CD4-positive, alpha-beta T cell treated with Interleukin-1 beta for 1 hour (primary cell): ENCODE data around the gene C20orf144.
A peak's percentile ranks its signal among the peaks of the same experiment; 100 is the strongest.

Experiments
- DNase-seq, 2 donors: peaks; one replicate each; pipeline ENCODE4 v3.0.0-alpha.2; 2020 to 2022

Gene C20orf144

DNA sequence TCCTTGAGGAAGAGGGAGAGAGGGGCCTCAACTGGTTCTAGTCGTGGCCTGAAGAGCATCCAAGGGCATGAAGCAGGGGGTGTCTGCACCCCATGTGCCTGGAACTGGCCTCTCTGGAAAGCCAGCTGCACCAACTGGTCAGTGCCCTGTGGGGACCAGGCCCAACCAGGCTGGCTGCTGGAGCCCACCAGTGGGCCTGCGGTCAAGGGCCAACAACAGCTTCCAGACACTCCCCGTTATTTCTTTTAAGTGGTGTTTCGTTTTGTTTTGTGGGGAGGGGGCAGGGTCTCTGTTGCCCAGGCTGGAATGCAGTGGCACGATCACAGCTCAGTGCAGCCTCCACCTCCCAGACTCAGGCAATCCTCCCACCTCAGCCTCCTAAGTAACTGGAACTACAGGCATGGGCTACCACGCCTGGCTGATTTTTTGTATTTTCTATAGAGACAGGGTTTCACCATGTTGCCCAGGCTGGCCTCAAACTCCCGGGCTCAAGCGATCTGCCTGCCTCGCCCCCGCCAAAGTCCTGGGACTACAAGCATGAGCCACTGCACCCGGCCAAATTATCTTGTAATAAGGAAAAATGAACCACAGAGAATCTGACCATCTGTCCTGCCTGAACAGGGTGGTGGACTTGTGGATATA, 11.9 kb upstream of the C20orf144 start:
- no peak for DNase-seq

DNA sequence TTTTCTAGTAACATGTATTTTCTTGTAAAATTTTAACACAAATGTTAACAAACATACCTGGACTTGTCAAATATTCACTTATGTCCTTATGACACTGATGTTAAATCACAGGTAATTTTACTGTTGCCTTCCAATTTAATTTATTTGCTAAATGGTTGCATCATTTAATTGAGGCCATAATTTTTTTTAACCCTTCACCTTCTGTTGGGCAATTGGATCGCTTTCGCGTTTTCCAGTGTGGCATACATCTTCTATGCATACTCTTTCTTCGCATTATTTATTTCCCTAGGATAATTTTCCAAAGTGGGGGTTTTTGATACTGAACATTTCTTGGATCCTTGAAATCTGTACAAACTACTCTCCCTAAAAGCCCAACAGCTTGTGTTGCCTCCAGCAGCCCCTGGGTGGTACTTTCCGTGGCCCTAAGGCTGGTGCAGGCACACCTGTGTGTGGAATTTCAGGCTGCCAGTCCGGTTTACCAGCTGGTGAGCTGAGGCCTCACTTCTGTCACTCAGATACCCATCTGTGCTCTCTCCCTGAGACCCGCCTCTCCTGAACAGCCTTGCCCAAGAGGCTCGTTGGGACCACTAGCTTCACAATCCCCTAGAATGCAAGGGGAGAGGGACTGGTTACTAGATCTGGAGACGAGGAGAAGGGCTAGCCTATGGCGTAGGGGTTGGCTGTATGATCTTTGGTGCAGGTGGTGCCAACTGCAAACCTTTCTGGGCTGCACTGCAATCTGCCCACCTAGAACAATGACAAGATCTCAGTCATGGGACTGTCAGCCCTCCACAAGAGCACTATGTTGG, 11.2 kb upstream of the C20orf144 start:
- no peak for DNase-seq

DNA sequence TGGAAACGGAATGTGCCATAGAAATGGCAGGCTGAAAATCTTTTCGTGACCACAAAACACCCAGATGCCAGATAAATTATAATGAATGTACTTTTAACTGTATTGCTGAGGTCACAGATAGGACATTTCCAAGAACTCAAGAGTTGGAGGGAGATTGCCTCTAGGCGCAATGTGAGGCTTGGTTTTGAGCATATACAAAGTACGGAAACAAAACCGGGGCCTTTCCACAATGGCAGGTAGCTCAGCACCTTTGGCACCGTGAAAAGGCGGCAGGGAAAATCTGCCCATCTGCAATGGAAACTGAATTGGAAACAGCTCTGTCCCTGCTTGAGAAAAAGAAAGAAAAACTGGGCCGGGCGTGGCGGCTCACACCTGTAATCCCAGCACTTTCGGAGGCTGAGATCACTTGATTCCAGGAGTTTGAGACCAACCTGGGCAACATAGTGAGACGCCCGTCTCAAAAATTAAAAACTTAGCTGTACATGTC, 10.5 kb upstream of the C20orf144 start:
- DNase-seq: no peak

DNA sequence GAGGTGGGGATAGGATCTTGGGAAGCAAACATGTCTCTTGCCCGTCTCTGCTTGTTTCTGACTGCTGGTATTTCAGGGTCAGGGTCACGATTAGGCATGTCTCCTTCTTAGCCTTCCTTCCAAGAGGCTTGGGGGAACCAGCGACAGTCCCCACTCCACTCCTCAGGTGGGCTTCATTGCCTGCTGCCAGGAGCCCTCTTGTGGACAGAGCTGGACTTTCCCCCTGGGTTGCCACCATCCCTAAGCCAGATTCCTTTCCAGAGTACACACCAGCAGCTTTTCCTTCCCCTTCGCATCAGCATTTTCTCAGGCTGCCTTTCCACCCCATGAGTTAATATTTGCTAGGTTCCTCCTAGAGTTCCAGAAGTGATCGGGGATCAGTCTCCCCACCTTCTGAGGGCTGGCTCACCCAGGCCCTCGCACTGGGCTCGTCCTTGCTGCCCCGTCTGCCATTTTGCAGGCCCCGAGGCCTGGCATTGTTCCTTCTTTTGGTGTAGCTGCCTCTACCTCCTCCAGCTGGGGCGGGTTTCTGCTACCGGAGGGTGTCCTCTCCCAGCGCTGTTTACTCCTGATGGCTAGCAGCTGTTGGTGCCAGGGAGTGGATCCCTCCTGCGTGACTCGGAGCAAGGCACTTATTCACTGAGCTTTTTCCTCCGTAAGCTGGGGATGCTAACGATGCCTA, 8.8 kb upstream of the C20orf144 start:
- DNase-seq: peak; percentile 43 to 53

DNA sequence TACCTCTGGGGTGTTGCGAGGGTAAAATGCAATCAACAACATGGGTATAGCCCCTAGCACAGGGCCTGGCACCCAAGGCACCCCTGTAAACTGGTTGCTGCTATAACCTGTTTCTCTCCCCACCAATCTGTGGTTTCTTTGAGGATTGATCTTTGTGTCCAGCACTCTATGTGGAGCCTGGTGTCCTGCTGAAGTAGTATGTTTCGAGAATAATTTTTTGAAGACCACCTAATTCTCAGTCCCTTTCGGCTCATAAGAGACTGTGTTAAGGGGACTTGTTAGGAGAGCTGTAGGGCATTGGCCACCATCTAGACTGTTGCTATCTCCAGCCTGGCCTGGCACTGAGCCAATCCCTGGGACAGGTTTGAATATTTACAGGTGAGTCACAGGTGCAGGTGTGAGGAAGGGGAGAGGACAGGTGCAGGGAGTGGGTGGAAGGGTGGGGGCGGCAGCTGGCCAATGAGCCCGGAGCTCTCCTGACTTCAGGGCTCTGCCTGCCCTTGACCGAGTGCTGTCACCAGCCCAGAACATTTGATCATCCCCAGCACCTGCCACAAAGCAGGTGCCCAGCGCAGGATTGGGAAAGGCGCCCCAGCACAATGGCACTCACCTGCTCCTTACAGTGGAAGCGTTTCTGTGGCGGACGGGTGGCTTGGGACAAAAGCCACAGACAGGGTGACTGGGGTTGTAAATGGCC, 8.1 kb upstream of the C20orf144 start:
- no peak for DNase-seq

DNA sequence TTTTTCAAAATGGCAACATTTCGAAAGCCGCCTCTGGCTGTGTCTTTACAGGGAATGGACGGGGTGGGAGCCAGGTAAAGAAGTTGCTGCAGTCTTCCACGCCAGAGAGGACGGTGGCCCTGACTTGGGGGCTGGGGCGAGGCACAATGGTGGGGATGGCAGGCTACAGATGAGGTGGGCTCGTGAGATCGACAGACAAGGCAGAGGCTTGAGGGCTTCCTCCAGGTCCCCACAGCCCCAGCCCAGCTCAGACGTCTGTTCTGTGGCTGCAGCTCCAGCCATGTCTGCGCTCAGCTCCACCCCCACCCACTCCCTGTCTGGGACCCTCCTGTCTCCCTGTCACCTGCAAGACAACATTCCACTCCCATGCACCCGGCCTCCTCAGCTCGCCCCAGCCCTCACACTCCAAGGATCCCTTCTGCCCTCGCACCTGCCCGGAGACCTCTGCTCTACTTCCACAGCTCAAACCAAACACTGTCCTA, 7.4 kb upstream of the C20orf144 start:
- DNase-seq: no peak

DNA sequence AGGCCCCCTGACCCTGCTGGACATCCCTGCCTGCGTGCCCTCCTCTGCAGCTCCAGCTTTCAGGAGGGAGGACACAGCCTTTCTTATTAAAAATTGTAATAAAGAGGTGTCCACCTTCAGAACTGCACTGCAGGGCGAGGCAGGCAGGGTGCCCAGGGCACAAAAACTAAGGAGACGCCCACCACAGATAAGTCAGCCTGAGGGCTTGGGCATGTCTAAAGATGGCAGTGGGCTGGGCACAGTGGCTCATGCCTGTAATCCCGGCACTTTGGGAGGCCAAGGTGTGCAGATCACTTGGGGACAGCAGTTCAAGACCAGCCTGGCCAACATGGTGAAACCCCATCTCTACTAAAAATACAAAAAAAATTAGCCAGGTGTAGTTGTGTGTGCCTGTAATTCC, 7.0 kb upstream of the C20orf144 start:
- no peak for DNase-seq

DNA sequence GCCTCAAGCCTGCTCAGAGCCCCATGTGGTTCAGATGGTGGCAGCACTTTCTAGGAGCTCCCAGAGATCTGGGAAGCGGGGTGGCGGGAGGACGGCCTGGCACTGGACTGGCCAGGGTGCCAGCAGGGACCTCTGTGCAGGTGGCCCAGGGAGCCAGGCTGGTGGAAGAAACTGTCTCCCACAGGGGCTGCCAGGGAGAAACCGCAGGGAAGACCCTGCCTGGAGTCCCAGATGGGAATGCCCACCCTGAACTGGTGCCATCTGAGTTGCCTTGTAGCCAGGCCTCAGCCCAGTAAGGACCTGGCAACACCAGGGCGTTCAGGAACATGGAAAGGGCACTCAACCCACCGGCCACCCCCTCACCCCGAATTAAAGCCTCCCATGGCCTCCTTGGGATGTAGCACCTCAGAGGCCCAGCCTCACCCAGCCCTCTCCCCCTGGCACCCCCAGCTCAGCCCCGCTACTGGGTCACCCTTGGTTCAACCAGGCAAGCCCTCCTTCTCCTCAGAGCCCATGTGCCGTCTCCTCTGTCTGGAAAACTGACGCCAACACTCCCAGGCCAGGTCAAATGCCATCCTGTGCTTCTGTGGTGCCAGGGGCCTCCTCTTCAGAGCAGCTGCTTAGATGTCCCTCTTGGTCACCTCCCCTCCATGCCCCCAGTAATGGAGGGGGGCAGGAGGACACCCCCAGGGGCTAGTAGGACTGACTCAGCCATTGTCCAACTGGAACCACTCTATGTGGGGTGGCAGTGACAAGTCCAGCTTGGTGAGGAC, 5.9 kb upstream of the C20orf144 start:
- DNase-seq: no peak

DNA sequence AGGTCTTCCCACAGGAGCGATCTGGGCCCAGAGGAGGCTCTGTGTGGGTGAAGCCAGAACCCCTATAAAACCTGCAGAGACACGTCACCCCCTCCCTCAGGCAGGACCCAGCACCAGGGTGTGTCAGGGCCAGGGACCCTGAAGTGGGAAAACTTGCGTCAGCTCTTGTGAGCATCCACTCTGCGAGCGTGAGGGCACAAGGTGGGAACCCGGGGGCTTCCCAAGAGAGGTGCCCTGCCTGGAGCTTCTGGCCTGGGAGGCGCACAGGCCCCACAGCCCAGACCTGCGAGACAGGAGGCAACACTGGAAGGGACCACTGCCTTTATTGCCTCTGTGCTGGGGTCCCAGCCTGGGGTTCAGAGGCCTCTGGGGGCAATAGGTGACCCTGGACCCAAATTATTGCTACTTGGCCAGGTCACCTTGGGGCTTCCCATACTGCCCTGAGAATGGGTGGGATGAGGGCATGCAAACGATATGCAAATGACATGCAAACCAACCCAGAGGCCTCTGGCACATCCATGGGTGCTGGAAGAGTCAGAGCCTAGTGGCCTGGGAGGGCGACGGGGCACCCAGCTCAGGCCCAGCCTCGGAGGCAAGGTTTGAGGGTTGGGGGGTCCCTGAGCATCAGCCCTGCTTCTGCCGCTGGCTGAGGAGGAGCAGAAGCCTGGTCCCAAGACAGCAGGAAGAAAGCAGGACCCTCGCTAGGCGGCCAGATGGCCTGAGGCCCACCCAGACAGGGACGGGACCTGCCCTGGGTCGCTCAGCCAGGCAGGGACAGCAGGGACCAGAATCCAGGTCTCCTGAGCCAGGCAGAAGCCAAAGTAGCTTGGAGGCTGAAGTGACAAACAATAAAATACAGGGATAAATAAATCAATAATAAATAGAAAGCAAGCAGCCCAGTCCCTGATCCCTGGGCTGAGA, 5.1 kb upstream of the C20orf144 start:
- DNase-seq: no peak

DNA sequence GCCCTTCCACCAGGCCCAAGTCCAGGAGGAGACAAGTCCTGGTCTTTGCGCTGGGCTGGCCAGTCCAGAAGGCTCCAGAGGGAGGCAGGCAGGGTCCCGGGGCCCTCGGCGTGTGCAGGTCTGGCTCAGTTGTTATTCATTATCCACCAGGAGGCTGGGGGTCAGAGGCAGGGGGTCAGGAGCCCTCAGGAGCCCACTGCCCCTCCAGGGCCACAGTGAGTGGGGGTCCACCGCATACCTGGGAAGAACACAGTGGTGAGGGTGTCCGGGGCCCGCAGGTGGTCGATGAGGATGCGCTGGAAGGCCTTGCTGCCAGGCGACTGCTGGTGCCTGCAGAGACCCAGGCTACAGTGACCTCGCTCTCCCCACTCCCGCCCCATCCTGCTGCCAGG, 4.4 kb upstream of the C20orf144 start:
- no peak for DNase-seq

DNA sequence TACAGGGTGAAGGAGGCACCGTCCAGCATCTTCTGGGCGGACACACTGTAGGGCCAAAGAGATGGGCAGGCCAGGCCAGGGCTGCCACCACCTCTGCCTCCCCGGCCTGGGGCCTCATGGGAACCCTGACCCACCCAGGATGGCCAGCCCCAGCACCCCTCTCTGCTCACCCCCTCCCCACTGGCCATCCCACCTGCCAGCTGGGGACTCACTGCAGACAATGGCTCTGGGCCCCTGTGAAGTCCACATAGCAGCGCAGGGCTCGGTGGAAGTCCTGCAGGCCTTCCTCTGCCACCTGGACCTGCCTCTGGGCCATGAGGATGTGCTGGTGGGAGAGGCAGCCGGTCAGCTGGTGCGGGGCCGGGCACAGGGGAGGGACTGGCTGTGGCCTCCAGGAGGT, 3.6 kb upstream of the C20orf144 start:
- no peak for DNase-seq

DNA sequence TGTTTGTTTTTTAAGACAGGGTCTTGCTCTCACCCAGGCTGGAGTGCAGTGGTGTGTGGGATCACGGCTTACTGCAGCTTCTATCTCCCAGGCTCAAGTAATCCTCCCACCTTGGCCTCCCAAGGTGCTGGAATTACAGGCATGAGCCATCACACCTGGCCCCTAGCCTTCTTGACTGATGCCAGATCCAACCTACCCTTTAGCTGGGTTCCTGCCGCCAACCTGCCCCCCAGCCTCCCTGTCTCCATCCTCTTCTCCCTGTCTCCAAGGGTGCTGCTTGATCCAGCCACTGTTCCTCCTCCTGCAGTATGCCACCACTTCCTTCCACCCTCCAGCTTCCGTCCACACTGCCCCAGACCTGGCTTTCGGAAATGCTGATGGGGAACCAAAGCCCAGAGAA, 3.2 kb upstream of the C20orf144 start:
- no peak for DNase-seq

DNA sequence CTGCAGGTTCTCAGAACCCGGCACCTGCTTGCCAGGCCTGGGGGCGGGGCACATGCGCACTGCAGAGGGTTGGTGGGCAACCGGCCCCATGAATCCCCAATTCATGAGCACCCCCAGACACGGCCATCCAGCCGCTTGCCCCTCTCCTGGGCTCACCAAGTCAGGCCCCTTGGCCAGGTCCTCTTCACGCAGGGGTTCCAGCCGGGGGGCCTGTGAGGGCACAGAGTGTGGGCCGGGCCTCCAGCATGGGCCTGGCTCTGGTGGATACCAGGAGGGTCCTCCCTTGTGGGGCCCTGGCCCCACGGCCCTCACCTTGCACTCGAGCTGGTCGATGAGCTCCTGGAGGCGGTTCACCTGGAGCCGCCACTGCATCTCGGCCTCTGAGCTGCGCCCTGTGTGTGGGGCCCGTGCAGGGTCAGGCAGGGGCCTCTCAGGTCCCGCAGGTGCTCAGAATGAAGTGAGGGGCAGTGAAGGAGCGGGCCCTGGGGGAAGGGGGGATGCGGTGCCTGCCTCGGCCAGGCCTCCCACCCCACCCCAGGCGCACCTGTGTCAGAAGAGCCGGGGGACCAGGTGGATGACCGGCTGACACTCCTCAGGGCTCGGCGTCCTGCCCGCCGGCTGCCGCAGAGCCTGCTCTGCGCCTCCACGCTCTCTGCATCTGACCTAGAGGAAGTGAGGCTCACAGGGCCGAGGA, 2.6 kb upstream of the C20orf144 start:
- DNase-seq: no peak

DNA sequence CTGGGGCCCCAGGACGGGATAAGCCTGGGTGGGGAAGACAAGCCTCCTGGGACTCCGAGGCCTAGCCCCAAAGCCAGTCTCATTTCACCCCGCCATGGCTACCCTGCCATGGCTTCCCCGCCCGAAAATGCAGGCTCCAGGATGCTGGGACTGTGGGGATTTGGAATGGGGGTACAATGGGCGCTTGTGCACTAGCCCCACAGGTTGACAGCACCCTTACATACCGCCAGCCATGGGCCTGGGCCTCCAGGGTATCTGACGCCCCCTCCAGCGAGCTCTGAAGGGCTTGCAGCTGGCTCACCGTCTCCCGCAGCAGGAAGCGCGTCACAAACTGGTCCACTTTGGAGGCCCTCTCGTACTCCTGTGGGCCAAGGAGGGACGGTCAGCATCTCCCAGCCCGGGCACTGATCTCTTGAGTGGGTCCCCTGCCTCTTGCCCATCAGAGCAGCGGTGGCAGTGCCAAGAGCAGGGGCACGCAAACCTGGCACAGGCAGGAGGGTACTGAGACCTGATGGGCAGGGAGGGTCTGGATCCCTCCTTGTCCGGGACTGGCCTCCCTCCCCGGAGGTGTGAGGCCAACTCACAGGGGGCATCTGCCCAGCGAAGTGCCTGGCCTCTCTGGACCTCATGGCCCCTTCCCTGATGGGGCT, 2.0 kb upstream of the C20orf144 start:
- DNase-seq: no peak

DNA sequence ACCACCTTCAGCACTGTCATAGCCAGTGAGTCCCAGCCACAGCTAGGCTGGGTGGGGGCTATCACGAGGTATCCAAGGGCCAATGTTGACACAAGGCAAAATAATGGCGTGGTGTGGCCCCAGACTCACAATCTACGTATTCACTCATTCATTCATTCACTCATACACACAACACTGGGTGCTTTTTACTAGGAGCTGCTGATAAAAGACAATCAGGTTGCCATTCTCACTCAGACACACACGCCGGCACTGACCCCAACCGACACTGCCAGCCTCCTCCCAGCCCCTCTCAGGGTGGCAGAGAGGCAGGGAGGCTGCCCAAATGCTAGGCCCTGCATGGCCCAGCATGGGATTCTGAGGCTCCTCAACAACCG, 1.5 kb upstream of the C20orf144 start:
- no peak for DNase-seq

DNA sequence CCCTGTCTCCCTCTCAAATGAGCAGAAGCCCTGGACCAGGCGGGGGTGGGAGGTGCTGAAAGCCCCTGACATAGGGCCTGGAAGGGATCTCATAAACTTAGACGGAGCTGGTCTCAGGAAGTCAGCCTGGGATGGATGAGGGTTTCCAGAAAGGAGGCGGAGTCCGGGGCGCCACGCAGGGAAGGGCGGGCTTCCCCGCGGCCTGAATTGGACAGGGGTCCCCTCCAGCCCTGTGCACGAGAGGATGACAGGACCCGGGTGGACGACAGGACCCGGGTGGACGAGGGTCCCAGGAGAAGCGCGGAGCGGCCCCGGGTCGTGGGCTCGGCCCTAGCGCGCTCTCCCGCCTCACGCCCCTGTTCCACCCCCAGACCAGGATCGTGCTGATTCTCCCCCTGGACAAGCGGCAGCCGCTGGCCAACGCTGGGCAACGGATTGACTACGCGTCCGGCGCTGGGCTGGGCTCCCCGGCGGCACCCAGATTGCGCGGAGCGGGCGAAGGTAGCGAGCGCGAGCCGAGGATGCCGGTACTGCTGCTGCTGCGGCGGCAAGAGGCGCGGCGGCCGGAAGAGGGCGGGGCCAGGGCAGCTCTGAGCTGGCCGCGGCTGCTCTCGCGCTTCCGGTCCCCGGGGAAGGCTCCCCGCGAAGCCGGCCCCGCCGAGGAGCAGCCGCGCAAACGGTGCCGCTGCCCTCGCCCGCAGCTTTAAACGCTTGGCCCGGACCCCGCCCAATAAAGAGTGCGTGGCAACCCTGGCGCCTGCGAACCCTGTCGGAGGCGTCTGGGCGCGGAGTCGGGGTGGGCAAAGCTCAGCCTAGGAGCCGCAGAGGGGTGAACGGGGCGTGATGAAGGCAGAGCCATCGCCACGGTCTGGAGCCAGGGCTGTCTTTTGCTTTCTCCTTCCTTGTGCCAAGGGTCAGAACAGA, 1.3 kb downstream of the C20orf144 start:
- peak; percentile 85 to 86 for DNase-seq

DNA sequence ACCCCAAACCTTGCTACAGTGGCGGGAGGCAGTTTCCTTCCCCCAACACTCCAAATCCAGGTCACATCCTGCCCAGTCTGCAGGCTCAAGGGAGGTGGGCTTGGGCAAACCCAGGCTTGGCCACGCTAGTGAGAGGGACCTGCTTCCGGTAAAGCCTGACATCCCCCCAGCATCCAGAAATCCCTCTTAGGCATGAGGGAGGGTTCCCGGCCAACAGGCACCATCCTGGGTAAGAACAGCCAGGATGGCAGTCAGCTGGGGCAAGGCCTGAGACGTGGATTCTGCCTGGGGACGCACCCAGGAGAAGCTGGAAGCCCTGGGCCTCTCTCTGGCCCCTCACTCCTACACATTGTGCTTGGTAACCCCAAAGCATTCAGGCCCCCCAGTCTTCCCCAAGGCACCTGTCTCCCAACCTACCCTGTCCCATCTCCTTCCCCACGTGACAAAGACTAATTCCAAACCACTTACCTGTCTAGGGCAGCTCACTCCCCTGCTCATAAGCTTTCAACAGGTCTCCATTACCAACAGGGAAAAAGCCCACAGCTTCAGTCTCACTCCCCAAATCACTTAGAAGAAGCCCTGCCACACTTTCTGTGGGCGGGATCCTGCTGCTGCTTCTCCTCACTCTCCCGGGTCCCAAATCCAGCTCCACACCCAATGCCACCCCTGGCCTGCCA, 2.1 kb downstream of the C20orf144 start:
- no peak for DNase-seq

DNA sequence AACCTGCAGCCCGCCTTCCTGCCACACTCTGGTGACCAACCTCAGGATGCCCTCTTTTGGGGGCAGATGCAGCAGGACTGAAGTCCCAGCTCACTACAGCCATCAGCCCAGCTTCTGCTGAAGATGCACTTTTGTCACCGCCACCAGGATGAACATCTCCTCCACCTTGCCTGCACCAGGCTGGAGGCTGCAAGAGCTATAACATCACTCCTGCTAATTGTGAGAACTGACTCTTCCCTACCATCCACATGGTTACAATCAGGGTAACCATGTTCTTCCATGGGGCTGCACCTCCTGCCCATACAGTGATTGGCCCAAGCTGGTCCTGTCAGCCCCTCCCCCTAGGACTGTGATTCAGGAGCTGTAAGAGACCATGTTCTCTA, 2.6 kb downstream of the C20orf144 start:
- no peak for DNase-seq
